ENCODE data around the gene CAND2.
"Not testable (repeated sequence)": the region's sequence is repeated elsewhere in the genome, so short reads cannot be mapped to it uniquely, and the experiment has no call there.

The CAND2 gene

DNA sequence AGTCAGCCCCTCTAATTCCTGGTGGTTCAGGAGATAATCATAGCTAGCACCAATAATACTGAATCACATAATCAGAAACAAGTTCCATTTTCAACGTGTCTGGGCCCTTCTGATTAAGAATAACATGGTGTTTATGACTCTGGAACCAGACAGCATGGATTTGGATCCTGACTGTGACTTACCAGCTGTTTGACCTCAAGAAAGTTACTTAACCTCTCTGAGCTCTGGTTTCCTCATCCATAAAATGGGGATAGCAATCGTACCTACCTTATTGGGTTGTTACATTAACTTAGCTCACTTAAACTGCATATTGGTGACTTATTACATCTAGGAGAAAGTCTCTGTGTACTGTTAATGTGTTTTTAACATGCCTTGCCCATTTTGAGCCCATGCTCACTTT lies 26.7 kb upstream of the CAND2 start:
- no peak for DNase-seq (ENCODE audit: low read depth in 2 of 2, low spot score in 1 of 2)

DNA sequence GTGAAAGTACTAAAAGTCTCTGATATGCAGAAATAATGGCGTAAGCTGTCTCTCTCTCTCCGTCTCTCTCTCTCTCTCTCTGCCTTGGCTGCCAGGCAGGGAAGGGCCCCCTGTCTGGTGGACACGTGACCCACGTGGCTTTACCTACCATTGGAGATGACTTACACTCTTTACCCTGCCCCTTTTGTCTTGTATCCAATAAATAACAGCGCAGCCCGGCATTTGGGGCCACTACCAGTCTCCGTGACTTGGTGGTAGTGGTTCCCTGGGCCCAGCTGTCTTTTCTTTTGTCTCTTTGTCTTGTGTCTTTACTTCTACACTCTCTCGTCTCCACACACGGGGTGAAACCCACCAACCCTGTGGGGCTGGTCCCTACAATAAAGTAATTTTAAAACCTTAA lies 25.2 kb upstream of the CAND2 start:
- DNase-seq (ENCODE audit: low read depth in 2 of 2, low spot score in 1 of 2): no peak

DNA sequence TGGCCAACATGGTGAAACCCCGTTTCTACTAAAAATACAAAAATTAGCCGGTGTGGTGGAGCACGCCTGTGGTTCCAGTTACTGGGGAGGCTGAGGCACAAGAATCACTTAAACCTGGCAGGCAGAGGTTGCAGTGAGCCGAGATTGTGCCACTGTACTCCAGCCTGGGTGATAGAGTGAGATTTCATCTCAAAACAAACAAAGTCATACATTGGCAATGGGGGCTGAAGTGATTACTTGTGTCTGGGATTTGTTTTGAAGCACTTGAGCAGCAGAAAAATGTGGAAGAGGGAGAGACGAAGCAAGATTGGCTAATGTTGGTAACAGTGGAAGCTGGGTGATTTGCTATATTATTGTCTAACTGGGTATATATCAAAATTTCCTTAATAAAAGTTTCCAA lies 24.0 kb upstream of the CAND2 start:
- no peak for DNase-seq (ENCODE audit: low read depth in 2 of 2, low spot score in 1 of 2)

DNA sequence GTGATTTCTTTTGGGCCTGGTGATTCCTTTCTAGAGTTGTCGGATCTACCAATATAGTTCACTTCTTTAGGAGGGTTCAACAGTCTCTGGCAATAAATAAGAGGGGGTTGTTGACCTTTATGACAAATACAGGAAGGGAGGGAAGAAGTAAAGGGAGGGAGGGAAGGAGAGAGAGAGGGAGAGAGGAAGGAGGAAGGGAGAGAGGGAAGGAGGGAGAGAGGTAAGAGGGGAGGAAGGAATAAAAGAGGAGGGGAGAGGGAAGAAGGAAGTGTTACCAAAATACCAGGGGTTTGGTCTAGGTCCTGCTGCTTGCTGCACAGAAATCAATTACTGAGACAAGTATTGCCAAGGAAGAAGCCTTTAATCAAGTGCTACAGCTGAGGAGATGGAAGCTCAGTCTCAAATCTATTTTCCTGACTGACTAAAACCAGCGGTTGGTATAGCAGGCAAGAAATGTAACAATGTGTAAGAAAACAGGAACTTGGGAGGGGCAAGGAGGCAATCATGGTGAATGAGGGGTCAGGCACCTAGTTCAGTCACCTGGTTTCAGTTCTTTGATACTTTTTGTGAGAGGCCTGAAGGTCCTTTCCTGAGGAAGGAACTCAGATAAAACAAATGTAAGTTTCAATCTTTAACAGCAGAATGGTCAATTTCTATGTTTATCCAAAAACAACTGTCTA lies 23.3 kb upstream of the CAND2 start:
- DNase-seq (ENCODE audit: low read depth in 2 of 2, low spot score in 1 of 2): no peak

DNA sequence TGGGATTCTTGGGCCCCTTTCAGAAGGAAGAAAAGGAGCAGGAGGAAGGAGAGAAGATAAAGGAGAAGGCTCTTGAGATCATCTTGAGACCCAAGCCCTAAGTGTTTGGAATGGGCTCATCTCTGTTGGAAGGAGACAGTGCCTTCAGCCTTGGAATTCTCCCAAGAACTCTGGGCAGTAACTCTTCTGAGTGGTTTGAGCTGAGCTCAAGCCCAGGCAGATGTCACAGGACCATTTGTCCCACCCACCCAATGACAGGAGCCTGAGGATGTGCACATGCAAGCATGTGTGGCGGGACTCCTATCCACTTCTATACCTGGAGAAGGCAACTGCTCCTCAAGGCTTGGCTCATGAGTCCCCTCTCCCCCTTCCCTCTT lies 22.8 kb upstream of the CAND2 start:
- no peak for DNase-seq (ENCODE audit: low read depth in 2 of 2, low spot score in 1 of 2)

DNA sequence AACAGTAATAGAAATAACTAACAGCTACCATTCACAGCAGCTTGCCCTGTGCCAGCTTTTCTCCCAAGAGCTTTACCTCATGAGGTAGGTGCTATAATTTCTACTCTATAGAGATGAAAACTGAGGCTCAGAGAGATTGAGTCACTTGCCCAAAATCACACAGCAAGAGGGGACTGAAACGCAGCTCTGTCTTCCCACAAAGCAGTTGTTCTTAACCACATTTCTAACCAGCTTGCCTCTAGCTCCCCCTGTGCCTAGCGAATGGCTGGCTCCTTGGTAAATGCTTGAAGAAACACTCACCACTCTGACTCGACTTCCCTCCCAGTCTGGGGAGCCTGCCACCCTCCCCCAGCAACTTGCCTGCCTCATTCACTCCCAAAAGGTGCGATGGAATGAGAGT lies 21.9 kb upstream of the CAND2 start:
- DNase-seq (ENCODE audit: low read depth in 2 of 2, low spot score in 1 of 2): no peak

DNA sequence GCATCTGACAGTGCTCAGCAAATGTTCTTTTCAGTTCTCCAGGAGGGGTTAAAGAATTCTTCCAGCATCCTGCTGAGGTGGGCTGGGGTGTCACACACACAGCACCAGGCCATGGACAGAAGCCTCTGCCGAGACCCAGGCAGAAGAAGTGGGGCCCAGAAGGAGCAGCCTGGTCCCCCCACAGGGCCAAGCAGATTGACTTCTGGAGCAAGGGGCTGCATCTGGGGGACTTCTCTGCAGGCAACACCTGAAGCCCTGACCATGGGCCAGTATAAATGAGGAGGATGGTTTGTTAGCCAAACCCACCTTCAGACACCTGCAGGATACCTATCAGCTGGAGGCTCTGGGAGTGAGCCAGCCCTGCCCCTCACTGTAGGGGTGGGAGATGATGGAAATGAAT lies 21.3 kb upstream of the CAND2 start:
- no peak for DNase-seq (ENCODE audit: low read depth in 2 of 2, low spot score in 1 of 2)

DNA sequence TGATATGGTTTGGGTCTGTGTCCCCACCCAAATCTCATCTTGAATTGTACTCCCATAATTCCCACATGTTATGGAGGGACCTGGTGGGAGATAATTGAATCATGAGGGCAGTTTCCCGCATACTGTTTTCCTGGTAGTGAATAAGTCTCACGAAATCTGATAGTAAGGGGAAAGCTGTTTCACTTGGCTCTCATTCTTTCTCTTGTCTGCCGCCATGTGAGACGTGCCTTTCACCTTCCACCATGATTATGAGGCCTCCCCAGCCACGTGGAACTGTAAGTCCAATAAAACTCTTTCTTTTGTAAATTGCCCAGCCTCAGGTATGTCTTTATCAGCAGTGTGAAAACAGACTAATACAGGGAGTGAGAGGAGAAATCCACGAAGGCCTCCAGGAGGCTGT lies 20.5 kb upstream of the CAND2 start:
- not testable (repeated sequence) for DNase-seq (ENCODE audit: low read depth in 2 of 2, low spot score in 1 of 2)

DNA sequence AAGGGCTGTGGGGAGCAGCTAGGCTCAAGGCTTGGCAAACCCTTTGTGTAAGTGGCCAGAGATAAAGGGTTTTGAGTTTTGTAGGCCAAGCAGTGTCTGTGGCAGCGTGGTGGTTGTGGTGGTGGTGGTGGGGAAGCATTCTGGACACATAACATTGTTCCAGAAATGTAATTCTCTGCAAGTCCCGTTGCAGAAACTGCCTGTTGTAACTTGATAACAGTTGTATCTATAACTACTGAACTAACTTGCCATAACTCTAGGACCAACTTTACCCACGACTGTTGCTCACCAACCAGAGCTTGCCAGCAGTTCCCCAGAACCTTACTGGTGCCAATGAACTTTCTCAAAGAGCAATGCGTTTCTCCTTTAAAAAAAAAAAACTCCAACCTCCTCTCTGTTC lies 19.3 kb upstream of the CAND2 start:
- DNase-seq (ENCODE audit: low read depth in 2 of 2, low spot score in 1 of 2): no peak

DNA sequence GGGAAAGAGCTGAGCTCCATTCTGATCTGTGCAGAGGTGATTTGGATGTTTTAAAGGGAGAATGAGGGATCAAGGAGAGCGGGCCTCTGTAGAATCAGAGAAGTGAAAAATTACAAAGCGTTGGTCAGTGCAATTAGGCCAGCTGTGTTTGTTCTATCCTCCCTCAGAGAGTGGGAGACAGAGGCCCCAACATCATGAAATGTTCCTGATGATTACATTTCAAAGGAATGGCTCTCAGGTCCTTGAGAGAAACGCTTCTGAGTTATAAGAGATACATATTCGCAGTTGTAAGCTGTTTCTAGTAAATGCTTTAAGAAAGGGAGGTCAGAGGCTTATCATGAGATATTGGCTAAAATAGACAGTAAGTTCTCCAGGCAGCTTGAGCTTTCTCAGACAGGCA lies 15.7 kb upstream of the CAND2 start:
- DNase-seq (ENCODE audit: low read depth in 2 of 2, low spot score in 1 of 2): no peak

DNA sequence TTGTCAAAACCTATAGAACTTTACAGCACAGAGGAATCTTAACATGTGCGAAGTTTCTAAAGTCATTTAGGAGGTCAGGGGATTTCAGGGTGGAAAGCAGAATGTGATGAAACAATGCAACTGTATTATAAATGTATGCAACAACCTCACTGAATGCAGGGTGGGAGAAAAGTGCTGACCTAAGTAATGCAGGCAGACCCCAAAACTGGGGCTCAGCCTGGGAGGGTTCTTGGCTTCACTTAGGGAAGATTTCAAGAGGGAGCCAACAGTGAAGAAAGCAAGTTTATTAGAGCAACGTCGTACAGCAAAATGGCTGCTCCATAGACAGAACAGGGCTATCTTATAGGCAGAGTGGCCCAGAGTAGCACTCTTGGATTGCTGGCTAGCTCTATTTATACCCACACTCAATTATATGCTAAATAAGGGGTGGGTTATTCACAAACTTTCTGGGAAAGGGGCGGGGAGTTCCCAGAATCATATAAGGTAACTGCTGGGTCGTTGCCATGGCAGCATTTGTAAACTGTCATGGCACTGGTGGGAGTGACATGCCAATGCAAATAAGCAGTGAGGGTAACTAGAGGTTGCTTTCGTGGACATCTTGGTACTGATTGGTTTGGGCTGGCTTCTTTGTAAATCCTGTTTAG lies 14.2 kb upstream of the CAND2 start:
- DNase-seq (ENCODE audit: low read depth in 2 of 2, low spot score in 1 of 2): no peak

DNA sequence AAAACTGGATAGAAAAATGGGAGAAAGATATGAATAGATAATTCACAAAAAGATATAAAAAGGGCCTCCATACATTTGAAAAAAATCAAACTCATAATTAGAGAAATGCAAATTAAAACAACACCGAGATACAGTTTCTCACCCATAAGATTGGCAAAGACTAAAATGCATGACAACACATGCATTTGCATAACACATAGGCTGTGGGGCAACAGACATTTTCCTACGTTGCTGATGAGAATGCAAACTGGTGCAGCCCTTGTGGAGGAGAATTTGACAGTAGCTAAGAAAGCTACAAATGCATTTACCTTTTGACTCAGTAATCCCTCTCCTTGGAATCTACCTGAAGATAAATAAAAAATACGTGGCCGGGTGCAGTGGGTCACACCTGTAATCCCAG lies 11.4 kb upstream of the CAND2 start:
- DNase-seq (ENCODE audit: low read depth in 2 of 2, low spot score in 1 of 2): no peak

DNA sequence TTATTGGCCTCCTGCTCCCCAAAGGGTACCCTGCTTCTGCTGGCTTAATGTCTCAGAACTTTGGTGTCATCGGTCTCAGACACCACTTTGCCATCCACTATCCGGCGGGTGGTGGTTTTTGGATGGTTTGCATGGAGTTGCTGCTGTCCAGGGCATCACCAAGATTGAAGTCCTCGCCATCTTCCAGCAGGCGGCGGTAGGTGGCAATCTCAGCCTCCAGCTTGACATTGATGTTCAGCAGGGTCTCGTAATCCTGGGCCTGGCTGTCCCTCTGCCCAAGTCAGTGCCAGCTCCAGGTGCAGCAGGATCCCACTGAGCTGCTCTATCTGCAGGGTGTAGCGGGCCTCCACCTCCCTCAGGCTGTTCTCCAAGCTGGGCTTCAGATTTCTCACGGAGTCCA lies 9.1 kb upstream of the CAND2 start:
- DNase-seq (ENCODE audit: low read depth in 2 of 2, low spot score in 1 of 2): peak; percentile 25 to 36

DNA sequence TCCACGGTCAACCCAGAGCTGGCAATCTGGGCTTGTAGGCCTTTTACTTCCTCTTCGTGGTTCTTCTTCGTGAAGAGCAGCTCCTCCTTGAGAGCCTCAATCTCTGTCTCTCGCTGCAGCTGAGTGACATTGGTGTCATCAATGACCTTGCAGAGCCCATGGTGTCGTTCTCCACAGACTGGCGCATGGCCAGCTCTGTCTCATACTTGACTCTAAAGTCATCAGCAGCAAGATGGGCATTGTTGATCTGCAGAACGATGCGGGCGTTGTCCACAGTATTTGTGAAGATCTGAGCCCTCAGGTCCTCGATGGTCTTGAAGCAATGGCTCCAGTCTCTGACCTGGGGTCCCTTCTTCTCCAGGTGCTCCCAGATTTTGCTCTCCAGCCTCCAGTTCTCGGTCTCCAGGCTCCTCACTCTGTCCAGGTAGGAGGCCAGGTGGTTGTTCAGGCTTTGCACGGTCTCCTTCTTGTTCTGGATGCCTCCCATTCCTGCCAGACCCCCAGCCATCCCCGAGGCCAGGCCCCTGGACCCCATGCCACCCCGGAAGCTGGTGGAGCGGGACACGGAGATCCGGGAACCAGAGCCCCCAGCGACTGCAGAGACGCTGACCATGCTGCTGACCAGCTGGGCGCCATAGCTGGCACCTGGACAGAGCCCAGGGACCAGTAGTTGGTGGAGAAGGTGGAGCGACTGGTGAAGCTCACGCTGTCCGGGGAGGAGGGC lies 8.4 kb upstream of the CAND2 start:
- DNase-seq (ENCODE audit: low read depth in 2 of 2, low spot score in 1 of 2): not testable (repeated sequence)

DNA sequence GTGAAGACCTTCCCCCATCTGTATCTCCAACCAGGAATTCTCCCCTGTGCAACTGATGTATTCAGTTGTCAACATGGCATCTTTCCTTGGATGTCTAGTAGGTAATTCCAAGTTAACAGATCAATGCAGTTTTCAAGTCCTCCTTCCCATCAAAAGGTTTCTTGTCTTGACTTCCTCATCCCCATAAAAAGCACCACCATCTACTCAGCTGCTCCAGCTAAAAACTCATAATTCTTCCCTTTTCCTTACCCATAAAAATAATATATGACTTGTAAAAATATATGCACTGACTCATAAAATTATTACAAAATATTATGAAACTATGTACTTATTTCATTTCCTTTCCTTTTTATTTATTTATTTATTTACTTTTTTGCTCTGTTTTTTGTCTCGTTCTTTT lies 5.0 kb upstream of the CAND2 start:
- no peak for DNase-seq (ENCODE audit: low read depth in 2 of 2, low spot score in 1 of 2)

DNA sequence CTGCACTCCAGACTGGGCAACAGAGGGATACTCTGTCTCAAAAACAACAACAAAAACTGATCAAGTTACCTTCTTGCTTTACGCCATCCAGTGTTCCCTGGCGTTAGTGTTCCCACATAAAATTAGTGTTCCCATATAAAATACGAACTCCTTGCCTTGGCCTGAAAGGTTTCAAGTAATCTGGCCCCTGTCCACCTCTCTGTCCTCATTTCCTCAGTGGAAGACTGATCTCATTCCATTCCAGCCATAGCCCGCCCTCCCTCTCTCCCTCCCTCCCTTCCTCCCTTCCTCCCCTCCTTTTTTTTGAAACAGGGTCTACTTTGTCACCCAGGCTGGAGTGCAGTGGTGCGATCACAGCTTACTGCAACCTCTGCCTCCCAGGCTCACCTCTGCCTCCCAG lies 2.8 kb upstream of the CAND2 start:
- no peak for DNase-seq (ENCODE audit: low read depth in 2 of 2, low spot score in 1 of 2)

DNA sequence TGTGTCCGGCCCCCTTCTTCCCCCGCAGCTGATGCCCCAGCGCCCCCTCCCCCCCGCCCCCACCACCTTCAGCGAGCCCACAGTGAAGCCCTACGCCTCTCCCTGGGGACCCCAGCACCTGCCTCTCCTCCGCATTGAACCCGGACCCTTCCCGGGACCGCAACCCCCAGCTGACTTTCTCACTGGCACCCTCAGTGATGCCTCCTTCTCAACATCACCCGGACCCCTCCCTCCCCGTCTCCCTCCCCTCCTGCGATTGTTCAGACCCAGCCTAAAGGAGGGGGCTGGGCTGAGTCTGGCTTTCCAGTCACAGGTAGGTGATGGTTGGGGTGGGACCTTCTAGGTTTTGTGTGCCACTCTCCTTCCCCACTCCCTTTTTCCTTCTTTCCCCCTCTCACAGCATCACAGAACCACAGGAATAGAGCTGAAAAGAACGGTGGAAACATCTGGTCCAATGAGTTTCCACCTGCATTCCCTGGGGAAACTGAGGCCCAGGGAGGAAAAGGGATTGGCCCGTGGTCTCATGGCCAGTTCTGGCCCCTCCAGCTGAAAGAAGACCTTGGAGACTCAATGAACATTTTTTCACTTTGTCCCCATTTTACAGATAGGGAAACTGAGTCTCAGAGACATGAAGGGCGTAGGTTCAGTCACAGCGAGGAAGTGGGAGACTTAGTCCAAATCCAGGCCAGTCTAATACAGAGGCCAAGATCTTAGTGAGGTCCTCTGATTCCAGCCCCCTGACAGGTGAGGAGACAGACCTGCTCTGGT lies 828 bp downstream of the CAND2 start:
- no peak for DNase-seq (ENCODE audit: low read depth in 2 of 2, low spot score in 1 of 2)

DNA sequence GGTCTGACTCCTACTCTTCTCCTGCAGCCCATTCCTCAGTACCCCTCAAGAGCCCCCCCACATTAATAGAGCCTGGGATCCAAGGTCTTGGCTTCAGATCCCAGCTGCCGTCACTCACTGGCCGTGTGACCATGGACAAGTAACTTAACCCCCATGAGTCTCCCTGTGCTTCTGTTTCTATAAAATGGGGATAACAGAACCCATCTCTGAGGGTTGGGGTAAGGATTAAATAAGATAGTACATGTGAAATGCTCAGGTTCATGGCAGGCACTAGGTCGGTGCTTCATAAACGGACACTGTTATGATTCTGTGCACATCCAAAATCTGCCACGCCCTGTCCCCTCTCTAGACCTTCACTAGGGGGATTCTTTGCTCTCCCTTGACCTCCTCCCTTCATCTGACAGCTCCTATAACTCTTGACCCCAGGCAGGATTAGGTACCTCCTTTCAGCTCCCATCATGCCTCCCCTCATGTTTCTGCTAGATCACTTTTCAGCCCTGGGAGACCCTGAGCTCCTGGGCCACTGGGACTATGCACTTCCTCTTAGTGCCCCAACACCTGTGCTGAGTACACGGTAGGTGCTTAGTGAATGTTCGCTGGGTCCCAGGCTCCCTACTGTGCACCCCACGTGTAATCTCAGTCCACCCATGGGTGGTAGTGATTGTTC lies 1.5 kb downstream of the CAND2 start:
- DNase-seq (ENCODE audit: low read depth in 2 of 2, low spot score in 1 of 2): no peak

DNA sequence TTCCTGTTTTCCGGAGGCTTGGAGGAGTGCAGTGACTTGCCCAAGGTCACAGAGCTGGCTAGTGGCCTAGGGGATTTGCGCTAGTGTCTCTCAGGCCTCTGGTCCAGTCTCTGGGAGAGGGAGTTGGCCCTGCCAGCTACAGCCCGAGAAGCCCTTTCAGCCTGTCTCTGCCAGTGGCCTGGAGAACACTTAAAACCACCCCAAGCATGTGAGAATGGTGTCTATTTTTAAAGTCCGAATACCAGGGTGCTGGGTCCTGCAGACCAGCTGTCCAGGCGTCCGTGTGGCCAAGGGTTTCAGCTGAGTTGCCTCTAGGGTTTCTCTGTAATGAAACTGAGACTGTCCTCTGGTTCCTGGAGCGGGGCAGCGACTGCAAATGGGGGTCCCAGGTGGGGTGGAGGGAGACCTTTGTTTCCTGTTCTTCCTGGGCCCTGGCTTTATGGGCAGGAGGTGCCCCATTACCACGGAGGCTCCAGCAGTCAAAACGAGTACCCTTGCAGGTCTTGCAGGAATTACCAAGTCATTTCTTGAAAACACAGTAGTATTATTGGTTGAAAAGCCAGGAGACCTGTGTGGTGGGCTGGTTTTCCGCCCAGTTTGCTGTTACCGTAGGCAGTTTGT lies 2.2 kb downstream of the CAND2 start:
- no peak for DNase-seq (ENCODE audit: low read depth in 2 of 2, low spot score in 1 of 2)

DNA sequence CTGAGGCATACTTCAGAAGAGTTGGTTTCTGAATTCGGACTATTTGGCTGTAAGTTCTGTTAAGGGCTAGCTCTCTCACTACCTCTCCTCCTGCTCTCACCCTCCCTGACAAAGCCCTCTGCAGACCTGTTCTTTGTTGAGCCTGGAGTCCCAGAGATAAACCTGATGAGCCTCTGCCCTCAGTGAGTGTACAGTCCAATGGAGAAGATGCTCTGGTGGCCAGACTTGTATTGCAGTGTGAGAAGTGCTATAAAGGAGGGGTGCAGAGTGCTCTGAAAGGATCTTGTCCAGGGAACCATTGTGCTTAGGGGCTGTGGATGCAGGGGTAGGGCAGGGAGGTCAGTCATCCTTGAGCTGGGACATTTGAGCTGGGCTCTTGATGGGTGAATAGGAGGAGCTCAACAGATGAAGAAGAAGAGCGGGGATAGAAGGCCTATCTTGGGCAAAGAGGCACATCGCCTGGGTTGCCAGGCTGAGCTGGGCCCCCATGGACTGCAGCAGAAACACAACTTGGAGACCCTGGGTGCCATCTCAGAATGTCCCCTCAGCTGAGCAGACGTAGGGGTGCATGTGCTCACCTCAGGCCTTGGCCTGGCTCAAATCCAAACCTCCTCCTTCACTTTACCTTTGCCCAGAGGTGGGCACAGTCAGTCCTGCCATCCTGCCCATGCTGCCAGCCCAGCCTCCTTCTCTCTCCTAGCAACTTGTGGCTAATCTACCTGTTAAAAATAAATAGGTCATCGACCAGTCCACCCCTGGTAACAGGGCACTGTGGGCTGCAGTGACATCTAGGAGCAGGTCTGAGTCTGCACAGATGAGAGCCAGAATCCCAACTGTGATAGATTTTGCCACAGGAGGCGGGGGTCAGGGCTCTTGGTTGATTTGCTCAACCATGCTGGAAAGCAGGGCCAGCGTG lies 3.3 kb downstream of the CAND2 start:
- DNase-seq (ENCODE audit: low read depth in 2 of 2, low spot score in 1 of 2): no peak

Measured in stimulated activated CD8-positive, alpha-beta memory T cell treated with anti-CD3 and anti-CD28 coated beads, Interleukin-4, amount 100 ng/mL, for 1 hour (primary cell).